OCI-LY1 (cell line): ENCODE data around the gene SKAP2.

Experiments used
- EZH2 ChIP-seq: fragments of 200-600 bp; sonication (generic), shearing (Covaris generic); IDR thresholded peaks from 2 replicates; pipeline ENCODE4 v1.8.0; 2017; ENCODE audit warnings: borderline replicate concordance, mixed run types, mild to moderate bottlenecking, antibody characterized with exemption, low read length, moderate library complexity, mixed read lengths
- TF ChIP-seq, protein P1 (sequence below): fragments of 200-600 bp; sonication (generic), shearing (Covaris generic); IDR thresholded peaks from 2 replicates; pipeline ENCODE4 v1.5.1; 2017; ENCODE audit warnings: mild to moderate bottlenecking, antibody characterized with exemption, low read length, moderate library complexity, mixed read lengths

DNA sequence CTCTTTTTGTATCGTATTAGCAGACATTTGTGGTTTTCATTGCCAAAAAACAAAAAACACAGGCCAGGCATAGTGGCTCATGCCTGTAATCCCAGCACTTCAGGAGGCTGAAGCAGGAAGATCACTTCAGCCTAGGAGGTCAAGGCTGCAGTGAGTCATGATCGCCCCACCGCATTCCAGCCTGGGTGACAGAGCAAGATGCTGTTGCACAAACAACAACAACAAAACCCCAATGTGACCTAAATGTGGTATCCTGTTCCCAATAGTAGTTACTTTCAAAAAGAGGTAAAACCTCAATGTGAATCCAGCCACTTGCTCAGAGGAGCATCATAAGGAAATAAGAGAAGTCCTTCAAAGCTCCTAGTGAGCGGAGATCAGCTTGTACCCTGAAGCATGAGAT lies 45.8 kb upstream of the SKAP2 start:
- TF ChIP-seq, protein P1, sequence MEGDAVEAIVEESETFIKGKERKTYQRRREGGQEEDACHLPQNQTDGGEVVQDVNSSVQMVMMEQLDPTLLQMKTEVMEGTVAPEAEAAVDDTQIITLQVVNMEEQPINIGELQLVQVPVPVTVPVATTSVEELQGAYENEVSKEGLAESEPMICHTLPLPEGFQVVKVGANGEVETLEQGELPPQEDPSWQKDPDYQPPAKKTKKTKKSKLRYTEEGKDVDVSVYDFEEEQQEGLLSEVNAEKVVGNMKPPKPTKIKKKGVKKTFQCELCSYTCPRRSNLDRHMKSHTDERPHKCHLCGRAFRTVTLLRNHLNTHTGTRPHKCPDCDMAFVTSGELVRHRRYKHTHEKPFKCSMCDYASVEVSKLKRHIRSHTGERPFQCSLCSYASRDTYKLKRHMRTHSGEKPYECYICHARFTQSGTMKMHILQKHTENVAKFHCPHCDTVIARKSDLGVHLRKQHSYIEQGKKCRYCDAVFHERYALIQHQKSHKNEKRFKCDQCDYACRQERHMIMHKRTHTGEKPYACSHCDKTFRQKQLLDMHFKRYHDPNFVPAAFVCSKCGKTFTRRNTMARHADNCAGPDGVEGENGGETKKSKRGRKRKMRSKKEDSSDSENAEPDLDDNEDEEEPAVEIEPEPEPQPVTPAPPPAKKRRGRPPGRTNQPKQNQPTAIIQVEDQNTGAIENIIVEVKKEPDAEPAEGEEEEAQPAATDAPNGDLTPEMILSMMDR = no peak
- no peak for TF ChIP-seq EZH2
